Naive B cell (primary cell): Measurements from ENCODE around the gene CFAP20DC. TPM values are rescaled to one million over a fixed set of nuclear protein-coding genes. Genes with fewer than 3 reads are reported as not detected.
"Not testable (repeated sequence)": the region's sequence is repeated elsewhere in the genome, so short reads cannot be mapped to it uniquely, and the experiment has no call there.

Source experiments
- ATAC-seq, 2 donors: fragments of 150-1000 bp; cut with Tn5 transposase; 2 replicates each; pipeline ENCODE4 v1.10.0; 2021; ENCODE audit warnings: low read depth in 2 of 2, mild to moderate bottlenecking in 2 of 2, moderate library complexity in 2 of 2
- DNase-seq: peaks from one replicate; pipeline ENCODE4 v3.0.0; 2022
- H3K27ac Mint-ChIP-seq, 6 donors: one replicate each; pipeline ENCODE4 v1.8.0; 2020 to 2022; ENCODE audit warnings: mild to moderate bottlenecking in 6 of 6, mixed read lengths in 6 of 6, moderate library complexity in 5 of 6, inconsistent platforms in 2 of 6
- H3K27me3 Mint-ChIP-seq, 3 donors: one replicate each; pipeline ENCODE4 v1.8.0; 2021 to 2022; ENCODE audit warnings: mixed read lengths in 3 of 3, mild to moderate bottlenecking in 1 of 3
- H3K36me3 Mint-ChIP-seq, 2 donors: one replicate each; pipeline ENCODE4 v1.8.0; 2020 to 2022; ENCODE audit warnings: mixed read lengths in 2 of 2, inconsistent platforms in 1 of 2, mild to moderate bottlenecking in 1 of 2
- H3K4me1 Mint-ChIP-seq, 3 donors: one replicate each; pipeline ENCODE4 v1.8.0; 2020 to 2022; ENCODE audit warnings: mixed read lengths in 3 of 3, inconsistent platforms in 1 of 3, mild to moderate bottlenecking in 1 of 3, moderate library complexity in 1 of 3
- H3K4me3 Mint-ChIP-seq, 8 donors: one replicate each; pipeline ENCODE4 v1.8.0; 2020 to 2022; ENCODE audit warnings: mild to moderate bottlenecking in 8 of 8, mixed read lengths in 8 of 8, moderate library complexity in 8 of 8, inconsistent platforms in 2 of 8
- H3K9me3 Mint-ChIP-seq, 7 donors: one replicate each; pipeline ENCODE4 v1.8.0; 2020 to 2022; ENCODE audit warnings: mixed read lengths in 7 of 7, mild to moderate bottlenecking in 5 of 7, inconsistent platforms in 2 of 7, moderate library complexity in 1 of 7
- polyA plus RNA-seq, 6 donors: library from polyadenylated mRNA; unstranded; fragments of 300-500 nt; fragmentation: Illumina TruSeq; gene quantifications; one replicate each; pipeline ENCODE4 v1.2.3, GENCODE V29; 2021; ENCODE audit warnings: low read depth in 6 of 6

Gene CFAP20DC
- polyA plus RNA-seq, 6 donors from 2014 or later, result 0.58 to 2.7 (median 0.62) TPM; not detected in 3

DNA sequence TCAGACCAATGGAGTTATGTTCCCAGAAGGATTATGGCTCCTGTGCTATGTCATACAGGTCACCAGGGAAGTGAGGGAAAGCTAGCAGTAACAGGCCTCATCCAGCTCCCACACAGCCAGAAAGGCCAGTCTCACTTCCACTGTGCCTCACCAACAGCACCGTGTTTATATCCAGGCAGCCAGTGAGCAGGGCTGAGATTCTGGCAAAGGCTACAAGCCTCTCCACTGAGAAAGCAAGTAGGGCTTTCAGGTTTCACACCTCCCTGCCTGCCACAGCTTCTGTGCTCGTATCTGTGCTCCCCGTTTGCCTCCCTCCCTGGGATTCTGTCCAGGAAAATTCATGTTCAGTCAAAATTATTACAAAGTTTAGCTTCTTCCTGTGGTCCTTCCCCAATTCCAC, 14.9 kb upstream of the CFAP20DC start:
- Mint-ChIP-seq H3K27me3 (peaks cover 3 to 24% (median 14%) of the 10 kb centered on the region in 3 donors), H3K9me3 (peaks cover 0 to 15% (median 8%) of the 10 kb centered on the region in 7 donors), H3K36me3 (no peaks in the 10 kb centered on the region), H3K4me3 (no peak overlapping the region), H3K4me1 (no peaks in the 10 kb centered on the region), H3K27ac (no peak overlapping the region)
- ATAC-seq (no peak), DNase-seq (no peak)

DNA sequence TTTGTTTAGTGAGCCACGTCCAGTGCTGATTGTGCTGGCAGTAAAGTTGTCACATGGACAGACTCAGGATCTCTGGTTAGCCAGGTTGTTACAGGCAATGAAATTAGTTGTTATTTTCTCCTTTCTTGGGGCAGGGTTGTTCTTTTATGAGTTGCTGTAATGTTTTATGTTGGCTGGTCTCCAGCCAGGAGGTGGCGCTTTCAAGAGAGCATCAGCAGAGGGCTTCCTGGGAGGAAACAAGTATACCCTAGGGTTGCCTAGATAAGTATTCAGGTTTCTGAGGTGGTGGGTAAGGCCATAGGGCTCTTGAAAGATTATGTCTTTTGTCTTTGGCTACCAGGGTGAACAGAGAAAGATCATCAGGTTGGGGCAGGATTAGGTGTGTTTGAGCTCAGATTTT, 14.5 kb upstream of the CFAP20DC start:
- H3K9me3 Mint-ChIP-seq, result peaks cover 0 to 15% (median 8%) of the 10 kb centered on the region in 7 donors
- no peak for ATAC-seq
- no peak overlapping the region for H3K4me3 Mint-ChIP-seq
- no peaks in the 10 kb centered on the region for H3K36me3 Mint-ChIP-seq
- no peak for DNase-seq
- H3K27ac Mint-ChIP-seq, result no peak overlapping the region
- peaks cover 3 to 24% (median 14%) of the 10 kb centered on the region in 3 donors for H3K27me3 Mint-ChIP-seq
- no peaks in the 10 kb centered on the region for H3K4me1 Mint-ChIP-seq

DNA sequence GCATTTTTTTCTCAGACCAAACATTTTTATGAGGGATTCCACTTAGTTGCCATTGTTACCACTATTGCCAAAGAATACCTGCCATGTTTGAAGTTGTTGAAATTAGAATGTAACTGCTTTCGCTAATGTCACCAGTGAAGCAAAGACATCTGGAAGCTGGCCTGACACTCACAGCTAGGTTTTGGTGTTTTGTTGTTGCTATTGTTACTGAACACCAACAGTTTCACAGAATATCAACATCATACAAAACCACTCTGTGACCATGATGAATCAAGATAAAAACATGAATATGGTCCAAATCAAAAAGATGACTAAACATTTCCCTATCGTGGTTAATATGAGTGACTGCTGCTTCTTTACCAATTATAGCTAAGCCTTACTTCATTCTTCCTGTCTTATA, 6.9 kb upstream of the CFAP20DC start:
- ATAC-seq, result no peak
- Mint-ChIP-seq H3K27me3 (no peaks in the 10 kb centered on the region), H3K27ac (peak overlapping the region in 1 of 6 donors; percentile 7), H3K4me3 (no peak overlapping the region), H3K36me3 (no peaks in the 10 kb centered on the region), H3K9me3 (no peaks in the 10 kb centered on the region), H3K4me1 (peaks cover 0 to under 1% (median 0%) of the 10 kb centered on the region in 3 donors)
- DNase-seq, result no peak

DNA sequence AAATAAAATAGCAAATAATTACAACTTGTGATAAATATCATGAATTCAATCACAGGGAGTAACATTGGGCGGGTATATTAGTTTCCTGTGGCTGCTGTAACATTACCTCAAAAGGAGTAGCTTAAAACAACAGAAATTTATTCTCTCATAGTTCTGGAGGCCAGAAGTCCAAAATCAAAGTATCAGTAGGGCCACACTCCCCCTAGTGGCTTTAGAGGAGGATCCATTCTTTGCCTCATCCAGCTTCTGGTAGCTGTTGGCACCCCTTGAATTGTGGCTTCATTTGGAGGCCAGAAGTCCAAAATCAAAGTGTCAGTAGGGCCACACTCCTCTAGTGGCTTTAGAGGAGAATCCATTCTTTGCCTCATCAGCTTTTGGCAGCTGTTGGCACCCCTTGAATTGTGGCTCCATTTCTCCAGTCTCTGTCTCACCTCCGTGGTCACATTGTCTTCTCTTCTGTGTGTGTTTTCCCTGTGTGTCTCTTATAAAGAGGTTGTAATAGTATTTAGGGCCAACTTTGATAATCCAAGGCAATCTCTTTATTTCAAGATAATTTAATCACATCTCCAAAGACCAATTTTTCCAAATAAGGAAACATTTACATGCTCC, 3.1 kb upstream of the CFAP20DC start:
- Mint-ChIP-seq H3K27me3 (no peaks in the 10 kb centered on the region), H3K4me1 (peaks cover 9 to 13% (median 11%) of the 10 kb centered on the region in 3 donors), H3K9me3 (no peaks in the 10 kb centered on the region), H3K36me3 (no peaks in the 10 kb centered on the region), H3K4me3 (peak overlapping the region in 1 of 8 donors; percentile 24), H3K27ac (peak overlapping the region in 1 of 6 donors; percentile 36)
- ATAC-seq (no peak), DNase-seq (no peak)

DNA sequence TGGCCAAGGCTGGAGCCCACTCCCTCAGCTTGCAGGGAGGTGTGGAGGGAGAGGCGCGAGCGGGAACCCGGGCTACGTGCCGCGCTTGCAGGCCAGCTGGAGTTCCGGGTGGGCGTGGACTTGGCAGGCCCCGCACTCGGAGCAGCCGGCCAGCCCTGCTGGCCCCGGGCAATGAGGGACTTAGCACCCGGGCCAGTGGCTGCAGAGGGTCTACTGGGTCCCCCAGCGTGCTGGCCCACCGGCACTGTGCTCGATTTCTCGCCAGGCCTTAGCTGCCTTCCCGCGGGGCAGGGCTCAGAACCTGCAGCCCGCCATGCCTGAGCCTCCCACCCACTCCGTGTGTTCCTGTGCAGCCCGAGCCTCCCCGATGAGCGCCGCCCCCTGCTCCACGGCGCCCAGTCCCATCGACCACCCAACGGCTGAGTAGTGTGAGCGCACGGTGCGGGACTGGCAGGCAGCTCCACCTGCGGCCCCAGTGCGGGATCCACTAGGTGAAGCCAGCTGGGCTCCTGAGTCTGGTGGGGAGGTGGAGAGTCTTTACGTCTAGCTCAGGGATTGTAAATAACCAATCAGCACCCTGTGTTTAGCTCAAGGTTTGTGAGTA, 1.1 kb upstream of the CFAP20DC start:
- not testable (repeated sequence) for H3K36me3 Mint-ChIP-seq, ATAC-seq, H3K27me3 Mint-ChIP-seq, H3K9me3 Mint-ChIP-seq, DNase-seq
- Mint-ChIP-seq H3K4me3 (peak overlapping the region in 5 of 8 donors; percentile 8 to 30 (median 23)), H3K4me1 (peaks cover 9 to 13% (median 11%) of the 10 kb centered on the region in 3 donors), H3K27ac (peak overlapping the region in 2 of 6 donors; percentile 81 to 87)

DNA sequence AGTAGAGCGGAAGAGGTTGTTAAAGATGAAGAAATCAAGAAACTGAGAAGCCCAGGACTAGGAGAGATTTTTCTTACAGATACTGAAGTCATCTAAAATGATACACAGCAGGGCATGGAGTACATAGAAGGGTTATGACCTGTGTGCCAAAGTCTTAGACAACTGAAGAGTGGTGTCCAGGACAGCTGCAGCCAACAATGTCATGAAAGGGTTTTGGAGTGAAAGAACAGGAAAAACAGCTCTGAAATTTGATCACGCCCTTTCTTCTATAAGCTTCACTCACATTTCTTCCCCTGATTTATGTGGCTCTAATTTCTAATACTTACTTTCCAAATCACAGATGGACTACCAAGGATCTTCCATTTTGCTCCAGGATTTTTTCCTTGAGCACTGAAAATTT, 3.0 kb downstream of the CFAP20DC start:
- ATAC-seq, result no peak
- no peaks in the 10 kb centered on the region for H3K9me3 Mint-ChIP-seq
- no peaks in the 10 kb centered on the region for H3K27me3 Mint-ChIP-seq
- no peak overlapping the region for H3K27ac Mint-ChIP-seq
- peaks cover 9 to 13% (median 11%) of the 10 kb centered on the region in 3 donors for H3K4me1 Mint-ChIP-seq
- H3K36me3 Mint-ChIP-seq, result no peaks in the 10 kb centered on the region
- DNase-seq, result no peak
- H3K4me3 Mint-ChIP-seq, result peak overlapping the region in 1 of 8 donors; percentile 44

DNA sequence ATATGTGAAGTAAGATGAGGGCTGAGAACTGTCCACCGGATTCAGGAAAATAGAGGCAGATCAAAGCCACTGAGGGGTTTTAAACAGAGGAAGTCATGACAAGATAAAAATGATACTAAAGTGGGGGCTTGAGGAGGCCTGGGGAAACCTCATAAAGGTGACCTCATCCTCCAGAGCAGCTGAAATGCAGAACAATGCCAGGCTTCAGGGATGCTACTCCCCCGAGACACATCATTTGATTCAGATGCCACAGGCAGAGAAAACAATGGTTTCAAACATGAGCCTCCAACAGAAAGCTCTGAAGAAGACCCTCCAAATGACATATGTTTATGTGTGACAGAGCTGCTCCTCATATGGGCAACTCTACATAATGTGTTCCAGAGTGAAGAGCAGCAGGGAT, 6.4 kb downstream of the CFAP20DC start:
- Mint-ChIP-seq H3K27ac (peak overlapping the region in 1 of 6 donors; percentile 30), H3K27me3 (no peaks in the 10 kb centered on the region), H3K36me3 (no peaks in the 10 kb centered on the region), H3K9me3 (no peaks in the 10 kb centered on the region), H3K4me1 (no peaks in the 10 kb centered on the region), H3K4me3 (no peak overlapping the region)
- ATAC-seq (no peak), DNase-seq (no peak)

DNA sequence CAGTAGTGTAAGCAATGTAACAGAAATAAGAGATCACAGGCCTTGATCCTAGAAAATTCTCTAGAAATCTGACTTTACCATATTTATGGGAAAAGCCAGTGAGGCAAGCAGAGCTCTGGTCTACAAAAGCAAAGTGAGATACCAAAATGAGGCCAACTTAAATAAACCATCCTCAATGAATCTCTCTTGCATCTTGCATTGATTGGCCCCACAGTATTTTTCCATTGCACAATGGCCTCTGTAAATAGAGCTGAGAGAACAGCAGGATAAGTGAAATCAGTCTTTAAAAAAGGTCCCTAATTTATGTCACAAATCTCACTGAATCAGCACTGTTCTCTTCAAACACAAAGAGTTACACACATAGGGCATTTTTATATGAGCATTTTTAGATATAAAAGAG, 8.9 kb downstream of the CFAP20DC start:
- no peak for ATAC-seq
- no peak overlapping the region for H3K4me3 Mint-ChIP-seq
- H3K36me3 Mint-ChIP-seq, result no peaks in the 10 kb centered on the region
- H3K9me3 Mint-ChIP-seq, result no peaks in the 10 kb centered on the region
- H3K4me1 Mint-ChIP-seq, result no peaks in the 10 kb centered on the region
- no peaks in the 10 kb centered on the region for H3K27me3 Mint-ChIP-seq
- DNase-seq, result no peak
- no peak overlapping the region for H3K27ac Mint-ChIP-seq

DNA sequence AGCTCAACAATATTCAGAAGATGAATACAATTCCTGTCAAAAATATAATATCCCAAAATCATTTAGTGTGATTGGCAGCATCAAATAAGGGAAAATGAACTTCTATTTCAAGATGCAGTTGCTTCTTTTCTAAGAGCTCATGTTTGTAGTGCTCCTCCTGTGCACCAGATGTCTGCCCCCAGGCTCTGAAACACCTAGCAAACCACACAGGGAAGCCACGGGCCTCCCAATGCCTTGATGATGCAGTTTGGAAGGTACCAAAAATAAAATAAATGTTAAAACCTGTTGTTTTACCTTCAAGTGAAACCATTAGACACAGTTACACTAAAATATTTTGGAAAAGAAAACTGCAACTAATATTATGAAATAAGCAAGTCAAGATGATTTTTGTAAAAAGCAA, 22.2 kb downstream of the CFAP20DC start:
- Mint-ChIP-seq H3K9me3 (no peaks in the 10 kb centered on the region), H3K4me1 (no peaks in the 10 kb centered on the region), H3K27me3 (no peaks in the 10 kb centered on the region), H3K4me3 (no peak overlapping the region), H3K36me3 (no peaks in the 10 kb centered on the region), H3K27ac (no peak overlapping the region)
- ATAC-seq (no peak), DNase-seq (no peak)

DNA sequence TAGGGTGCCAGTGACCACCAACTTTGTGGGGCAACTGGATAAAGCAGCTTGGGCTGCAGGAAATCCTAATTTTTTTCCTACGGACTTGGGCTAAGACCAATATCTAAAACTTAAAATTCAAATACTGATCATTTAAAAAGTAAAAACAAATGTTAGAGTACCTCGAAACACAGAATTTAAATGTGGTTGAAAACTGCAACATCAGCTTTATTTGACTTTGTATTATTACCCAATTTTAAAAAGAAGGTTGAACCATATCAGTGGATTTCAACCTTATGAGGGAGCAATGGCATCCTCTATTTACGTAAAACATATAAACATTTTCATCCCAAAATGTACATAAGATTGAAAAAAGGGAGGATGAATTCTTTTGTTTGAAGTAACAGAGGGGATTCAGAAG, 26.2 kb downstream of the CFAP20DC start:
- no peak for DNase-seq

DNA sequence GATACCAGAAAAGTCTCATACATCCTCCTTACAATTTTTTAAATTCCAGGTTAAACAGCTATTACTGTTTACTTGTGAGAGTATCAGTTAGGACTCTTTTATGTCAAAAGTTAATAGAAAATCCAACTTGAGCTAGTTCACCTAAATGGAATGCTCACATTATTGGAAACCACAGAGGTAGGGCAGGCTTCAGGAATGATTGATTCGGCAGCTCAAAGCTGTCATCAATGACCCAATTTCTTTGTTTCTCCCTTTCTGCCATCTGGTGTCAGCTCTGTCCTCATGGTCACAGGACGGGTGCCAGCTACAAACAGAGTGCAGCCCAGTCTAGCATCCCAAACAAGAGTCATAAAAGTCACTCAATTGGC, 32.2 kb downstream of the CFAP20DC start:
- Mint-ChIP-seq H3K9me3 (peaks cover 0 to 4% (median 0%) of the 10 kb centered on the region in 7 donors), H3K36me3 (no peaks in the 10 kb centered on the region), H3K27ac (no peak overlapping the region), H3K4me1 (no peaks in the 10 kb centered on the region), H3K4me3 (no peak overlapping the region), H3K27me3 (no peaks in the 10 kb centered on the region)
- ATAC-seq (no peak), DNase-seq (no peak)

More for the DNA sequence above, 26.2 kb downstream of the CFAP20DC start:
- no peaks in the 10 kb centered on the region for H3K36me3 Mint-ChIP-seq
- H3K9me3 Mint-ChIP-seq, result peaks cover 0 to 4% (median 0%) of the 10 kb centered on the region in 7 donors
- ATAC-seq, result no peak
- H3K4me1 Mint-ChIP-seq, result no peaks in the 10 kb centered on the region
- H3K27me3 Mint-ChIP-seq, result no peaks in the 10 kb centered on the region
- H3K27ac Mint-ChIP-seq, result no peak overlapping the region
- no peak overlapping the region for H3K4me3 Mint-ChIP-seq

DNA sequence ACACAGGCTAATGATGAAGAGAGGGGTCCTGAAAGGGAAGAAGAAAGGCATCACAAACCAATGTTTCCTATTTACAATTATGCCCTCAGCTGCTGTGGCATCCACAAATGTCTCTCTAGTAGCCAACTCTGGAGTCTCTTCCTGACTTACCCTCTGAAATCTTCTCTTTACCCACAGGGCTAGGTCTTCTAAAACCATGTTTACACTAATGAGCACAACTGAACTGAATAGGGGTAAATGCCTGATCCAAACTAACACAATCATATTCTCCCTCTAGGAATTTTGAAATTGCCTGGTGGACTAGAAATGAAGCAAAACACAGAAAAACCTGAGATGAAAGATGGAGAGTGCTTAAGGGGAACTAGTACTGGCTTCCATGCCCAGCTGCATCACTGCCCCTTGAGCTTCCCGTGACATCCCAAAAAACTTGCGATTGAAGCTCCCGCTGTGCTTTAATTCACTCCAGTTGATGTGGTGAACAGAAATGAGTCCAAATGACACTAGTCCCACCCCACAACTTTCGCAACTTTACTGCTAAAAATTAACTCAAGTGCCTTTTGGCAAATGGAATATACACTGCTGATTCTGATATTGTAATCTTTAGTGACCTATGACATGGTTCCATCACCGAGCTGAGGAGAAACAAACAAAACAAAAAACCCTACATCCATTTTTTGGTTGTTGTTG, 32.8 kb downstream of the CFAP20DC start:
- no peak overlapping the region for H3K27ac Mint-ChIP-seq
- no peak overlapping the region for H3K4me3 Mint-ChIP-seq
- H3K27me3 Mint-ChIP-seq, result no peaks in the 10 kb centered on the region
- H3K4me1 Mint-ChIP-seq, result no peaks in the 10 kb centered on the region
- DNase-seq (no peak), ATAC-seq (no peak)
- H3K9me3 Mint-ChIP-seq, result peaks cover 0 to 4% (median 0%) of the 10 kb centered on the region in 7 donors
- H3K36me3 Mint-ChIP-seq, result no peaks in the 10 kb centered on the region

DNA sequence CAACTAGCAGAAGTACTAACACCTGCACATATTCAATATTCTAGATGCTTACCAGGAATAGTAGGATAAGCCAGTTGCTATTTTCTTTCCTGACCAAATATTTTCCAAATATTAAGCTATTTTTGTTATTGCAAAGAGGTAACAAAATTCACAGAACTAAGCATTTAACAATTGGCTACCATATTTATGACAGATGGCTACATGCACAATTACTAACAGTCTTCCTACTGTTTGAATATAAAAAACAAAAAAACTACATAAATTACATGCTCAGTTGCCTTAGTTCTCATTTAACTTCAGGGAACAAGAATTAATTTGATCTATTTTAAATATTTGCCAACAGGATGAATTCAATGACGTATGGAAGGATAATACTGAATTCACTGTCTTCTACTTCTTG, 36.2 kb downstream of the CFAP20DC start:
- Mint-ChIP-seq H3K27ac (no peak overlapping the region), H3K9me3 (peaks cover 0 to 18% (median 0%) of the 10 kb centered on the region in 7 donors), H3K36me3 (no peaks in the 10 kb centered on the region), H3K4me1 (no peaks in the 10 kb centered on the region), H3K27me3 (no peaks in the 10 kb centered on the region), H3K4me3 (no peak overlapping the region)
- DNase-seq, result no peak
- no peak for ATAC-seq
